NT2/D1 (cell line): ENCODE measurements around the gene SLC37A1.

Source experiments
- YY1 ChIP-seq: IDR thresholded peaks from 2 replicates; pipeline ENCODE4 v1.6.1; 2011; ENCODE audit not compliant: insufficient read length, insufficient read depth
- ZNF274 ChIP-seq: IDR thresholded peaks from 2 replicates; pipeline ENCODE4 v1.6.1; 2011; ENCODE audit warnings: mild to moderate bottlenecking, low read depth, low read length

DNA sequence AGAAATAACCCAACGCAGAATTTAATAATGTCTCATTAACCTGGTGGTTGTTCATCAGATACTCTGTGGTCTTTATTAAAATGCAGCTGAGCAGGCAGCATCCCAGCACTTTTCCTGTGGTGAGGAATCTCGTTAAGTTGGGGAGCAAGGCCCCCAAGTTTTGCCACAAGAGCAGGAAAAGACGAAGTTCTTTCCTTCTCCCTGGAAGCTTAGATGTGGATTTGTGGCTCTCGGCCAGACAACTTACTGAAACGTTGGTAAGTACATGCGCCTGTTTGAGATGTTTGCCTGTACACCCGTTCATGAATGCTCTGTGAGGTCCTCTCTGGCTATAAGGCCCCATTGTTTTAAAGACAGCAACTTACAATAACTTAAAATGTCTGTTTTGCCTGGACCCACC is 105.5 kb downstream of the SLC37A1 start:
- no peak for TF ChIP-seq ZNF274
- no peak for TF ChIP-seq YY1
